HepG2 (cell line): Measurements from ENCODE around the gene CPT1B. TPM values are rescaled to one million over a fixed set of nuclear protein-coding genes. Genes with fewer than 3 reads are reported as not detected.

Experiments used
- ATAC-seq: fragments of 200-7000 bp; cut with Tn5 transposase; 3 replicates; pipeline ENCODE4 v1.9.1; 2020; ENCODE audit warnings: mild to moderate bottlenecking, moderate library complexity
- BruUV-seq: library from RNA; stranded (reverse); fragments of 400-500 nt; replicated peaks from 2 replicates; lab custom pipeline; 2021; lab: Mats Ljungman, UMichigan
- CTCF ChIA-PET: fragments of 300-600 bp; formaldehyde crosslinking; extraction: SDS; loops from one replicate; lab custom pipeline; 2021; ENCODE audit warnings: low total read pairs, inconsistent platforms, low intra/inter-chr PET ratio; lab: Yijun Ruan, JAX
- POLR2A ChIA-PET: fragments of 350-600 bp; sonication (Branson Sonifier 250); formaldehyde crosslinking; loops from one replicate; lab custom pipeline; 2020; ENCODE audit warnings: antibody characterized with exemption, inconsistent platforms; lab: Yijun Ruan, JAX
- DNase-seq: peaks from one replicate; pipeline ENCODE4 v3.0.0-alpha.2; 2015; ENCODE audit warnings: low spot score
- FAIRE-seq: peaks from 3 replicates; lab custom pipeline; 2011; peaks lifted over from hg19 to GRCh38; lab: Jason Lieb, UNC
- H2AFZ ChIP-seq: one replicate; pipeline ENCODE4 v1.6.1; 2011; ENCODE audit warnings: low read length, inconsistent platforms
- H3K27ac ChIP-seq: fragments of 300-600 bp; 3 replicates; pipeline ENCODE4 v1.8.0; 2011; ENCODE audit warnings: mixed run types, mild to moderate bottlenecking, mixed read lengths, low read length, inconsistent platforms; ENCODE audit not compliant: insufficient read depth; ENCODE audit errors: extremely low read length
- H3K27me3 ChIP-seq, 2 experiments: fragments of 200-600 bp in 1 of 2; 2 replicates in 1 of 2; 3 replicates in 1 of 2; pipeline versions ENCODE4 v1.6.0 to v1.8.0; 2011; ENCODE audit warnings: low read length in 2 of 2, mild to moderate bottlenecking in 2 of 2, moderate library complexity in 2 of 2, inconsistent platforms in 1 of 2; ENCODE audit not compliant: insufficient read depth in 2 of 2, control insufficient read depth in 1 of 2
- H3K36me3 ChIP-seq, 2 experiments: fragments of 200-600 bp in 1 of 2; replicated peaks in 1 of 2; 2 replicates in 1 of 2; 3 replicates in 1 of 2; pipeline versions ENCODE4 v1.5.1 to v1.8.0; 2011; ENCODE audit warnings: low read length in 2 of 2, inconsistent platforms in 1 of 2; ENCODE audit not compliant: insufficient read depth in 2 of 2, control insufficient read depth in 1 of 2
- H3K4me1 ChIP-seq: 2 replicates; pipeline ENCODE4 v1.5.1; 2012; ENCODE audit warnings: low read length, inconsistent platforms; ENCODE audit not compliant: insufficient read depth
- H3K4me2 ChIP-seq: 2 replicates; pipeline ENCODE4 v1.6.0; 2011; ENCODE audit warnings: low read depth, low read length, inconsistent platforms
- H3K4me3 ChIP-seq, 3 experiments: fragments of 200-600 bp in 1 of 3; sonication (generic), shearing (Covaris generic) in 1 of 3; replicated peaks in 1 of 3; 2 replicates each; pipeline ENCODE4 v1.5.1; 2011 to 2016; ENCODE audit warnings: low read length in 3 of 3, inconsistent platforms in 2 of 3, low read depth in 2 of 3, mild to moderate bottlenecking in 2 of 3, control low read depth in 1 of 3, mixed read lengths in 1 of 3; ENCODE audit not compliant: insufficient read depth in 1 of 3
- H3K79me2 ChIP-seq: one replicate; pipeline ENCODE4 v1.6.1; 2011; ENCODE audit warnings: low read length, inconsistent platforms; ENCODE audit not compliant: insufficient read depth
- H3K9ac ChIP-seq: 2 replicates; pipeline ENCODE4 v1.6.0; 2011; ENCODE audit warnings: mild to moderate bottlenecking, low read depth, low read length, inconsistent platforms; ENCODE audit not compliant: insufficient read depth
- H3K9me3 ChIP-seq: 2 replicates; pipeline ENCODE4 v1.5.1; 2012; ENCODE audit warnings: mild to moderate bottlenecking, low read length
- H4K20me1 ChIP-seq: 2 replicates; pipeline ENCODE4 v1.6.0; 2011; ENCODE audit warnings: inconsistent platforms, mild to moderate bottlenecking, low read length, moderate library complexity; ENCODE audit not compliant: insufficient read depth
- ARID4A ChIP-seq: sonication (generic); formaldehyde crosslinking; IDR thresholded peaks from 2 replicates; pipeline ENCODE4 v1.5.0; 2020; ENCODE audit warnings: mild to moderate bottlenecking, missing genetic modification reagents, borderline replicate concordance
- ATF1 ChIP-seq: IDR thresholded peaks from 2 replicates; pipeline ENCODE4 v1.6.1; 2016; ENCODE audit warnings: mild to moderate bottlenecking, control low read depth
- CCDC6 ChIP-seq: sonication (generic); formaldehyde crosslinking; IDR thresholded peaks from 2 replicates; pipeline ENCODE4 v1.8.1; 2022; ENCODE audit warnings: mild to moderate bottlenecking, missing genetic modification reagents, moderate library complexity
- DMAP1 ChIP-seq: IDR thresholded peaks from 2 replicates; pipeline ENCODE4 v1.6.1; 2016
- HOXD1 ChIP-seq: sonication (generic); formaldehyde crosslinking; IDR thresholded peaks from 2 replicates; pipeline ENCODE4 v1.5.0; 2020; ENCODE audit warnings: missing genetic modification reagents
- NFKBIZ ChIP-seq: IDR thresholded peaks from 2 replicates; pipeline ENCODE4 v1.6.1; 2018; ENCODE audit warnings: missing genetic modification reagents, missing compliant biosample characterization
- RAD21 ChIP-seq: fragments of 450-650 bp; formaldehyde crosslinking; IDR thresholded peaks from 2 replicates; pipeline ENCODE4 v1.5.0; 2020; ENCODE audit warnings: mild to moderate bottlenecking
- RFXAP ChIP-seq: sonication (generic); formaldehyde crosslinking; IDR thresholded peaks from 2 replicates; pipeline ENCODE4 v1.4.0; 2020; ENCODE audit warnings: missing genetic modification reagents, borderline replicate concordance
- SP1 ChIP-seq, 2 experiments: fragments of 450-650 bp in 1 of 2; sonication (generic) in 1 of 2; formaldehyde crosslinking in 1 of 2; IDR thresholded peaks; 2 replicates each; pipeline versions ENCODE4 v1.4.0 to v1.6.1; 2016 to 2020; ENCODE audit warnings: missing genetic modification reagents in 1 of 2
- TRAFD1 ChIP-seq: sonication (generic); formaldehyde crosslinking; IDR thresholded peaks from 2 replicates; pipeline ENCODE4 v1.5.1; 2020; ENCODE audit warnings: missing genetic modification reagents, mild to moderate bottlenecking, borderline replicate concordance
- ZNF18 ChIP-seq: sonication (generic); formaldehyde crosslinking; IDR thresholded peaks from 2 replicates; pipeline ENCODE4 v1.8.0; 2022; ENCODE audit warnings: mild to moderate bottlenecking, missing genetic modification reagents; ENCODE audit not compliant: insufficient replicate concordance
- ZNF530 ChIP-seq: sonication (generic); formaldehyde crosslinking; IDR thresholded peaks from 2 replicates; pipeline ENCODE4 v1.5.0; 2020; ENCODE audit warnings: low read depth, mild to moderate bottlenecking, missing genetic modification reagents
- ZNF558 ChIP-seq: sonication (generic); formaldehyde crosslinking; IDR thresholded peaks from 2 replicates; pipeline ENCODE4 v1.9.0; 2022; ENCODE audit warnings: mild to moderate bottlenecking, missing genetic modification reagents, borderline replicate concordance
- ZNF570 ChIP-seq: sonication (generic); formaldehyde crosslinking; IDR thresholded peaks from 2 replicates; pipeline ENCODE4 v1.4.0; 2020; ENCODE audit warnings: mild to moderate bottlenecking, missing genetic modification reagents, borderline replicate concordance
- WGBS: methylation state at CpG from one replicate; pipeline ENCODE4 v1.1.6; 2017; ENCODE audit warnings: low lambda C conversion rate; 5-methylcytosine and 5-hydroxymethylcytosine counted together
- in situ Hi-C: cut with HindIII; loops from 2 replicates; pipeline ENCODE4 v1.10.0; 2017; ENCODE audit warnings: low pct_unique_long_range_greater_than_20kb; ENCODE audit not compliant: extremely low pct_ligation_motif_present
- intact Hi-C: fragments of 100-400 bp; cut with micrococcal nuclease; formaldehyde crosslinking; loops from one replicate; pipeline ENCODE4 v1.10.0; 2022; ENCODE audit not compliant: unreplicated experiment
- polyA plus RNA-seq, 8 experiments: library from polyadenylated mRNA; depleted of rRNA in 3 of 8; stranded (reverse) in 7 of 8; unstranded in 1 of 8; fragments of >200 nt; fragmentation: Illumina TruSeq in 4 of 8; extraction: Trizol in 4 of 8; gene quantifications; 2 replicates each; pipeline versions ENCODE4 v1.2.1 to v1.2.3, GENCODE V29; 2011 to 2016; ENCODE audit warnings: low read depth in 4 of 8, missing spikeins in 1 of 8, mixed read lengths in 1 of 8; ENCODE audit not compliant: insufficient read depth in 1 of 8
- total RNA-seq, 5 experiments: library from RNA; depleted of rRNA; stranded (reverse); fragments of >200 nt; fragmentation: Illumina TruSeq; extraction: Trizol; gene quantifications; 2 replicates each; pipeline ENCODE4 v1.2.3, GENCODE V29; 2016; ENCODE audit warnings: low read depth in 1 of 5
- TF ChIP-seq, protein P1 (sequence below): sonication (generic); formaldehyde crosslinking; IDR thresholded peaks from 2 replicates; pipeline ENCODE4 v1.4.0; 2020; ENCODE audit warnings: mild to moderate bottlenecking, missing genetic modification reagents

CPT1B gene
- total and polyA plus RNA-seq, 2 of the 13 experiments (the other 11 are each of a cell fraction or from before 2014, with no cell fraction given) = 9.2 to 19.5 TPM

- no peaks in the 10 kb centered on the region for H3K9me3 ChIP-seq
- H2AFZ ChIP-seq = no peak overlapping the region
- ATAC-seq = peak; percentile 13
- H3K9ac ChIP-seq = peak overlapping the region; percentile 91
- no peak for FAIRE-seq
- peak overlapping the region; percentile 100 for H3K4me2 ChIP-seq
- POLR2A ChIA-PET = interaction anchor here (0.7 to 4.2 kb wide), 42 partner anchors 9 to 284 kb away, joined by 3 to 97 read pairs (median 5); partner anchors contain the start of genes ADM2, ARSA, CHKB and DENND6B
- H3K36me3 ChIP-seq = peaks cover 5 to 21% of the 10 kb centered on the region in 2 experiments; a peak in 4 of 5 replicates
- peaks cover 19% of the 10 kb centered on the region for H4K20me1 ChIP-seq
- peak; percentile 44 for DNase-seq
- peak overlapping the region; percentile 94 for H3K27ac ChIP-seq
- no peaks in the 10 kb centered on the region for H3K27me3 ChIP-seq
- intact Hi-C loops (loop anchor here (5.0 kb wide), 1 partner anchor 36 kb away; the partner anchor contains the start of gene SYCE3), in situ Hi-C loops (no loop called here)
- H3K4me1 ChIP-seq = peaks cover 60% of the 10 kb centered on the region
- BruUV-seq = no TSS peak
- WGBS = no CpG with 5 or more reads among the region's 77 CpGs
- H3K4me3 ChIP-seq = peak overlapping the region; percentile 70 to 84 (median 83)
- peaks cover 20% of the 10 kb centered on the region for H3K79me2 ChIP-seq
- CTCF ChIA-PET = no interaction called here
- TF ChIP-seq TRAFD1 (no peak), RFXAP (CRISPR knock-in tag) (peak; percentile 40; the same call in 1 of the 2 replicates), ZNF558 (CRISPR knock-in tag) (no peak), ZNF570 (no peak), CCDC6 (CRISPR knock-in tag) (peak; percentile 72; the same call in 1 of the 2 replicates), ZNF18 (CRISPR knock-in tag) (peak; percentile 52), ZNF530 (CRISPR knock-in tag) (no peak), ARID4A (CRISPR knock-in tag) (peak; percentile 39; the same call in 1 of the 2 replicates), NFKBIZ (CRISPR knock-in tag) (no peak), RAD21 (CRISPR knock-in tag) (peak; percentile 46; the same call in 1 of the 2 replicates), ATF1 (no peak), HOXD1 (peak; percentile 15; the same call in 1 of the 2 replicates), DMAP1 (CRISPR knock-in tag) (0 out of 2 replicates have a peak, but pooled peaks have one; percentile 59), SP1 (IDR thresholded peaks at IDR 0.05) (no peak), SP1 (CRISPR knock-in tag; IDR thresholded peaks at IDR 0.05) (0 out of 2 replicates have a peak, but pooled peaks have one; percentile 16)
- TF ChIP-seq, protein P1, sequence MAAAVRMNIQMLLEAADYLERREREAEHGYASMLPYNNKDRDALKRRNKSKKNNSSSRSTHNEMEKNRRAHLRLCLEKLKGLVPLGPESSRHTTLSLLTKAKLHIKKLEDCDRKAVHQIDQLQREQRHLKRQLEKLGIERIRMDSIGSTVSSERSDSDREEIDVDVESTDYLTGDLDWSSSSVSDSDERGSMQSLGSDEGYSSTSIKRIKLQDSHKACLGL (CRISPR knock-in tag) = no peak
Measured at GRCh38 chr22:50526108-50526833, 52.0 kb downstream of the CPT1B start.
